ENCODE results near the gene SREBF1. TPM values are rescaled to one million over a fixed set of nuclear protein-coding genes. Genes with fewer than 3 reads are reported as not detected.
A peak's percentile ranks its signal among the peaks of the same experiment; 100 is the strongest.

The SREBF1 gene
- total RNA-seq (2014; rRNA removed; shearing (Covaris generic)) (34.4 and 36.2 TPM in 2 replicates), polyA plus RNA-seq (2016; fragmentation: Nextera tagmentation; extraction: Ambion mirVana) (14.3 and 19.2 TPM in 2 replicates)

DNA sequence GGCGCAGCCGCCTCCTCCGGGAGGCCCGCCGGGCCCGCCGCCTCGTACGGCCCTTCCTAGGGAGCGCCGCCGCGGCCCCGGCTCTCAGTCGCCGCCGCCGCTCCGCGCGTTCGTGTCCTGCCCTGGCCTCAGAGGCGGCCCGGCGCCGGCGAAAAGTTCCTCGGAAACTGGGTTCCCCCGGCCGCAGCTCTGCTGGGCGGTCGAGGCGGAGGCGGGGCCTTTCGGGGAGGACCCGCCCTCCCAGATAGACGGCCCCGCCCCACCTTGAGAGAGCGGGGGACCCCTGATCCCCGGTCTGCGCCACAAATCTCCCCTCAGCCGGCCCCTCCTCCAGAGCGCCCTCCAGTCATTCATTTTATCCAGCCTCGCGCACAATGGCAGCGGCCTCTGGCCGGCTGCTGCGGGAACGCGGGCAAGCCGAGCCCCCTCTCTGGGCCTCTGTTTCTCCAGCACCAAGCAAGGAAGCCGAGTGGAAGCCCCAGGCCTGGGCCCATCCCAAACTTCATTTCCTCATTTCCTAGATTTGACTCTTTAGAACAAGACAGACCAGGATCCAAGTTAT lies at the start of gene SREBF1:
Gene SREBF1, minus strand, starts transcription at position 169 of the 562 bp plus-strand sequence. CDS start 169 bp downstream, outside the sequence.
- peaks cover 38% of the 10 kb centered on the region for H3F3A ChIP-seq (ENCODE audit: insufficient read depth)
- H4K20me1 ChIP-seq (ENCODE audit: insufficient read depth): no peaks in the 10 kb centered on the region
- in situ Hi-C loops (cut with MboI): no loop called here
- peaks cover 39% of the 10 kb centered on the region for H3K79me2 ChIP-seq (ENCODE audit: insufficient read depth)
- WGBS, 2 experiments (ENCODE audit: low coverage in 1 of 2, low lambda C conversion rate in 2 of 2, missing lambda C conversion rate in 2 of 2): 6% methylated on average over 29 to 45 of the region's 52 CpGs
- no peaks in the 10 kb centered on the region for H3K9me3 ChIP-seq (ENCODE audit: low read depth)
- no peaks in the 10 kb centered on the region for H3K27me3 ChIP-seq (replicated peaks; ENCODE audit: insufficient read depth)
- no peaks in the 10 kb centered on the region for H3K36me3 ChIP-seq (ENCODE audit: low read depth)
- peak; percentile 81 for DNase-seq
- TF ChIP-seq EZH2 (IDR thresholded peaks at IDR 0.05; ENCODE audit: insufficient read depth, poor library complexity, severe bottlenecking) (no peak), EZH2phosphoT487 (IDR thresholded peaks at IDR 0.05; ENCODE audit: insufficient read depth, low read depth) (no peak)
- no peaks in the 10 kb centered on the region for H3K9me2 ChIP-seq (ENCODE audit: insufficient read depth)
- H3K4me2 ChIP-seq (ENCODE audit: unreplicated experiment): peak within 1 kb of the TSS; percentile 86
- peak within 1 kb of the TSS; percentile 93 for H3K9ac ChIP-seq
- H3K4me1 ChIP-seq (ENCODE audit: insufficient read depth): peaks cover 38% of the 10 kb centered on the region
- H2AFZ ChIP-seq: peak within 1 kb of the TSS; percentile 70
- peak within 1 kb of the TSS; percentile 79 for H3K4me3 ChIP-seq
- peak within 1 kb of the TSS; percentile 95 for H3K27ac ChIP-seq

DNA sequence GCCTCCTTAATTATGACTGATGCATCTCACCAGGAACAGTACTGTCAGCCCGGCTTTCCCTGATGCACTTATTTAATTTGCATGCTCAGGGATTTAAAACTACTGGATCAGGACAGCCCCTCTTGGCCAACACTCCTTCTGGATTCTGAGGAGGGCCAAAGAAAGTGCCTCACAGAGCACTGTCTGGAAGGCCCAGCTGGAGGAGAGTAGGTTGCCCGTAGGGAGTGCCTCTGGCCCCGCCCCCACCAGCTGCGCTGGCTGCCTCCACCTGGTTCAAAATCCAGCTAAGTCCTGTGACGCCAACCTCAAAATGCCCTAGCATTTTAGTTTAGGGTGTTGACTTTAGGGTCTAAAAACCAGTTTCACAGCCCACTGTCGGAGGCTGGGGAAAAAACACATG lies 49.4 kb upstream of the SREBF1 start:
- H3K9ac ChIP-seq: no peak overlapping the region
- H3K27ac ChIP-seq: no peak overlapping the region
- H3K36me3 ChIP-seq (ENCODE audit: low read depth): no peaks in the 10 kb centered on the region; the same call in 1 of the 2 replicates
- in situ Hi-C loops (cut with MboI): no loop called here
- H4K20me1 ChIP-seq (ENCODE audit: insufficient read depth): no peaks in the 10 kb centered on the region
- no peaks in the 10 kb centered on the region for H3K27me3 ChIP-seq (replicated peaks; ENCODE audit: insufficient read depth)
- H3K9me3 ChIP-seq (ENCODE audit: low read depth): no peaks in the 10 kb centered on the region
- H2AFZ ChIP-seq: no peak overlapping the region
- H3F3A ChIP-seq (ENCODE audit: insufficient read depth): no peaks in the 10 kb centered on the region
- H3K79me2 ChIP-seq (ENCODE audit: insufficient read depth): no peaks in the 10 kb centered on the region
- H3K4me2 ChIP-seq (ENCODE audit: unreplicated experiment): no peak overlapping the region
- WGBS, 2 experiments (ENCODE audit: low coverage in 1 of 2, low lambda C conversion rate in 2 of 2, missing lambda C conversion rate in 2 of 2): 48 to 52% methylated on average over 6 of the region's 6 CpGs
- DNase-seq: no peak
- no peaks in the 10 kb centered on the region for H3K9me2 ChIP-seq (ENCODE audit: insufficient read depth)
- H3K4me3 ChIP-seq: no peak overlapping the region
- H3K4me1 ChIP-seq (ENCODE audit: insufficient read depth): no peaks in the 10 kb centered on the region
- TF ChIP-seq EZH2 (IDR thresholded peaks at IDR 0.05; ENCODE audit: insufficient read depth, poor library complexity, severe bottlenecking) (no peak), EZH2phosphoT487 (IDR thresholded peaks at IDR 0.05; ENCODE audit: insufficient read depth, low read depth) (no peak)

DNA sequence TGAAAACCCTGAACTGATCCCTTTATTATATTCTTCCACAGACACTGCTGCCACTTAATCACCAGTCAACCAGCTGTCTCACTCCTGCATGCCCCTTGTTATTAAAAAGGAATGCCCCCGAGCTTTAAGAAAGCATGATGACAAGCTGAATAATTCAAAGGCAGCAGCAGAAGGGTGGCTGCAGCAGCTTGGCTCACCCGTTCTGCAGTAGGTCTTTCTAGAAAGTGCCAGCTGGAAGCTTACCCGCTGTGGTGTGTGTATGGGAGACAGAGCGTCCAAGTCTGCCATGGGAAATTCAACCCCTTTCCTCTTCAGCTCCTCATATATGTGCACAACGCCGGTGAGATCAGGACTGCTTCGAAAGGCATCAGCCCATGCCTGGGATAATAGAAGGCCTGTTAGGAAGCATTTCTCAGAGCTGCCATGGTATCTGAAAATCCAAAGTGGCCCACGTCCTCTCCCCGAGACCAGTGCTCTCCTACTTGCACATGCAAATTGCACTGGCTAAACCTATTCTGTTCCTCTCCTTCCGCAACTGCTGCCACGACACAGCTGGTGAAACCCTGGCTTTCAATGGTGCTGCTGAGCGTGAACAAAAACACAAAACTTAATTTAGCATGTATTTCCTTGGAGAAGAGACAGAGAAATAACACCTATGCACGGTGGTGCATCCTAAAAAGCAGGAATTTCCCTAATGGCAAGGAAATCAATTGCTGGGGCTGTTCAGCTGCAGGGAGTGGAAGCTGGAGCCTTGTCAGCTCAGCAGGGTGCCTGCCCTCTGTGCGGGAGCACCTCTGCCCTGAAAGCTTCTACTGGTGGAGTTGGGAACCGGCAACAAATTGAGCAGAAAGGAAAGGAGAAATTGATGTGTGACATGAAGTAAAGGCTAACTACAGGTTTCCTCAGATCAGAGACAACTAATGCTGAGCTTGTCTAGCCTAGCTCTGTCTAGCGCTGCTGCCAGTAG lies 47.9 kb upstream of the SREBF1 start:
- H2AFZ ChIP-seq: no peak overlapping the region
- 92% methylated on average over 16 of the region's 16 CpGs for WGBS, 2 experiments (ENCODE audit: low coverage in 1 of 2, low lambda C conversion rate in 2 of 2, missing lambda C conversion rate in 2 of 2)
- no peaks in the 10 kb centered on the region for H4K20me1 ChIP-seq (ENCODE audit: insufficient read depth)
- no peaks in the 10 kb centered on the region for H3K79me2 ChIP-seq (ENCODE audit: insufficient read depth)
- H3K36me3 ChIP-seq (ENCODE audit: low read depth): no peaks in the 10 kb centered on the region; the same call in 1 of the 2 replicates
- DNase-seq: no peak
- in situ Hi-C loops (cut with MboI): no loop called here
- no peak overlapping the region for H3K27ac ChIP-seq
- H3K4me1 ChIP-seq (ENCODE audit: insufficient read depth): no peaks in the 10 kb centered on the region
- no peak for TF ChIP-seq EZH2phosphoT487 (IDR thresholded peaks at IDR 0.05; ENCODE audit: insufficient read depth, low read depth)
- TF ChIP-seq EZH2 (IDR thresholded peaks at IDR 0.05; ENCODE audit: insufficient read depth, poor library complexity, severe bottlenecking): no peak
- no peak overlapping the region for H3K4me3 ChIP-seq
- no peak overlapping the region for H3K9ac ChIP-seq
- no peaks in the 10 kb centered on the region for H3K27me3 ChIP-seq (replicated peaks; ENCODE audit: insufficient read depth)
- H3F3A ChIP-seq (ENCODE audit: insufficient read depth): no peaks in the 10 kb centered on the region
- H3K9me3 ChIP-seq (ENCODE audit: low read depth): no peaks in the 10 kb centered on the region
- no peaks in the 10 kb centered on the region for H3K9me2 ChIP-seq (ENCODE audit: insufficient read depth)
- H3K4me2 ChIP-seq (ENCODE audit: unreplicated experiment): no peak overlapping the region

DNA sequence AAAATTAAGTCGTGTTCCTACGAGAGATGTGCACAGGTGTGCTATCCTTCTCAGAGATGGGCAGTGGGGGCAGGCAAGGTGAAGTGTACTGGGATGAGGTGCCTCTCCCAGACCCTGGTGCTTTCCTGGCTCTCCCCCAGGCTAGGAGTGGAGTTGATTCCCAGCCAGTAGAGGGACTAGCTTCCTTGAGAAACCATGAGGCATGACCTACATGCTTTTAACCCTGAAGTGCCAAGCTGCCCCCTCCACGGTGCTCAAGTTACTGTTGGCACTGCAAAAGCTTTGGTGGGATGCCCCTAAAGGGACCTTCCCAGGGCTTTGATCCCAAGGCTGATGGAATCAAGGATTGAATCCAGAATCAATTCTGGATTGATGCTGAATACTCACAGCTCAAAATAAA lies 47.0 kb upstream of the SREBF1 start:
- Histone ChIP-seq H3K27ac (no peak overlapping the region), H3K4me3 (no peak overlapping the region), H3K9me3 (ENCODE audit: low read depth) (no peaks in the 10 kb centered on the region), H3K79me2 (ENCODE audit: insufficient read depth) (no peaks in the 10 kb centered on the region), H3K27me3 (replicated peaks; ENCODE audit: insufficient read depth) (no peaks in the 10 kb centered on the region), H3K9me2 (ENCODE audit: insufficient read depth) (no peaks in the 10 kb centered on the region), H3F3A (ENCODE audit: insufficient read depth) (no peaks in the 10 kb centered on the region), H3K36me3 (ENCODE audit: low read depth) (no peaks in the 10 kb centered on the region; the same call in 1 of the 2 replicates), H2AFZ (no peak overlapping the region), H3K4me1 (ENCODE audit: insufficient read depth) (no peaks in the 10 kb centered on the region), H4K20me1 (ENCODE audit: insufficient read depth) (no peaks in the 10 kb centered on the region), H3K9ac (no peak overlapping the region), H3K4me2 (ENCODE audit: unreplicated experiment) (no peak overlapping the region)
- WGBS, 2 experiments (ENCODE audit: low coverage in 1 of 2, low lambda C conversion rate in 2 of 2, missing lambda C conversion rate in 2 of 2): 95 to 98% methylated on average over 3 of the region's 3 CpGs
- TF ChIP-seq EZH2phosphoT487 (IDR thresholded peaks at IDR 0.05; ENCODE audit: insufficient read depth, low read depth) (no peak), EZH2 (IDR thresholded peaks at IDR 0.05; ENCODE audit: insufficient read depth, poor library complexity, severe bottlenecking) (no peak)
- in situ Hi-C loops (cut with MboI): no loop called here
- no peak for DNase-seq

All from GM23248 (cell line).